HG02571 (cell line): ENCODE results near the gene SBF1.
"Not testable (repeated sequence)": the region's sequence is repeated elsewhere in the genome, so short reads cannot be mapped to it uniquely, and the experiment has no call there.

Experiments used
- ATAC-seq: cut with Tn5 transposase; IDR thresholded peaks from one replicate; pipeline ENCODE4 v1.9.1; 2021; ENCODE audit warnings: mild to moderate bottlenecking, moderate library complexity; ENCODE audit not compliant: unreplicated experiment

Gene SBF1

DNA sequence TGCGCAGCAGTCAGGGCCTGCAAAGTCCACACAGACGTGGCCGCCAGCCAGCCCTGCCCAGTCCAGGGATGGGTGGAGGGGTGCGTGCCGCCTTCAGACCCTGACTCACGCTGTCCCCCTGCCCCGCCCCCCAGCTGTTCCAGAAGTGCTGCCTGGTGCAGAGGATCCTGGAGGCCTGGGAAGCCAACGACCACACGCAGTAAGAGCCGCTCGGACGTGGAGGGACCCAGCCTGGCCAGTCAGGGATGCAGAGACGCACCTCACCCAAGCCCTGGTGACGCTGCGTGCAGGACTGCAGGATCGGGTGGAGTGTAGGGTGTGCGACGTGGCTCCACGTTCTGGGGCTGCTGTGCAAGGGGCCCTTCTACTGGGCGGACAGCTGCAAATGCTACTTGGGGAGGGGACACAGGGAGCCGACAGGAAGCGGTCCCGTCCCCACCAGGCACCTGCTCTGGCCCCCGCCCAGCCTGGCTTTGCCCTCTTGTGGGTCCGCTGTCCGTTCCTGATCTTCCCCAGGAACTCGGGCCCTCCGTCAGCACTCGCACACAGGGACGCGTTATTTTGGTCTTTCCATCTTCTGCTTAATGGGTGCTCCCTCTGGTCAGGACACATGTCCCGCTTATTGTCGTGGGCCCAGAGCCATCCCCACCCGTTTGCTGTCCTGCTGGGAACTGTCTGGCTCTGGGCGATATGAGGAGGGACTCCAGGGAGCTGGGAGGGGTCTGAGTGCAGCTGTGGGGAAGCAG lies 42.5 kb downstream of the SBF1 start:
- no peak for ATAC-seq

DNA sequence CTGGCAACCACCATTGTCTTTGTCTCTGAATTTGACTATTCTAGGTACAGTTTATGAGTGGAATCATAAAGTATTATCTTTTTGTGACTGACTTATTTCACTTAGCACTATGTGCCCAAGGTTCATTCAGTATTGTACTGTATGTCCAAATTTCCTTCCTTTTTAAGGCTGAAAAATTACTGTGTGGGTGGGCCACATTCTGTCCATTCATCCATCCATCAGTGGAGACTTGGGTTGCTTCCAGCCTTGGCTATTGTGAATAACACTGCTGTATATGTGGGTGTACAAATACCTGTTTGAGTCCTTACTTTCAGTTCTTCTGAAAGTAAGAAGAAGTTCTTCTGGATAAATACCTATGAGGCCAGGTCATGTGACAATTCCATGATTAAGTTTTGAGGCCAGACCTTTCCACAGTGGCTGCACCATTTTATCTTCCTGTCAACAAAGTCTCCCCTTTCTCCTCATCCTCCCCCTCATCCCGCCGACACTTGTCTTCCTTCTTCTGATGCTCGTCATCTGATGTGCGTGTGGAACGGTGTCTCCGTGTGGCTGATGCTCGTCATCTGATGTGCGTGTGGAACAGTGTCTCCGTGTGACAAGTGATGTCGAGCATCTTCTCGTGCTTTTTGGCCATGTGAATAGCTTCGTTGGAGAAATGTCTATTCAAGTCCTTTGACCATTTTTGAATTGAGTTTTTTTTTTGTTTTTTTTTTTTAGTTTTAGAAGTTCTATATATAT lies 49.5 kb downstream of the SBF1 start:
- no peak for ATAC-seq

DNA sequence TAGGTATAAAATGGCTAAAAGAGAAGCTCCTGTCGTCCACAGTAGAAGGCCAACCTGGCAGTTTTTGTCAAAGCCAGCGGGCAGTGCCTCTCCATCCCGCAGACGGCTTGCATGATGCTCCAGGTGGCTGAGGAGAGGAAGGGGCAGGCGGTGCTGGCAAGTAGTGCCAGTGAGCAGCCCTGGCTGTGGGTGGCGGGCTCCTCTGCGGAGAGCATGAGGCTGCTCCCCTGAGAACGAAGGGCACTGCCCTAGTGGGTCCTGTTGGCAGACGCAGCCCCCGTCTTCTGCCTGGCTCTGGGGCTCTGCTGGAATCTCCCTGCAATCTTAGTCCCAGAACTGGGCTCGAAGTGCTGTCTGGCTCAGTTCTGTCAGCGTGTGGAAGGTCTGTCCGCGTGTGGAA lies 50.9 kb downstream of the SBF1 start:
- ATAC-seq, result no peak

DNA sequence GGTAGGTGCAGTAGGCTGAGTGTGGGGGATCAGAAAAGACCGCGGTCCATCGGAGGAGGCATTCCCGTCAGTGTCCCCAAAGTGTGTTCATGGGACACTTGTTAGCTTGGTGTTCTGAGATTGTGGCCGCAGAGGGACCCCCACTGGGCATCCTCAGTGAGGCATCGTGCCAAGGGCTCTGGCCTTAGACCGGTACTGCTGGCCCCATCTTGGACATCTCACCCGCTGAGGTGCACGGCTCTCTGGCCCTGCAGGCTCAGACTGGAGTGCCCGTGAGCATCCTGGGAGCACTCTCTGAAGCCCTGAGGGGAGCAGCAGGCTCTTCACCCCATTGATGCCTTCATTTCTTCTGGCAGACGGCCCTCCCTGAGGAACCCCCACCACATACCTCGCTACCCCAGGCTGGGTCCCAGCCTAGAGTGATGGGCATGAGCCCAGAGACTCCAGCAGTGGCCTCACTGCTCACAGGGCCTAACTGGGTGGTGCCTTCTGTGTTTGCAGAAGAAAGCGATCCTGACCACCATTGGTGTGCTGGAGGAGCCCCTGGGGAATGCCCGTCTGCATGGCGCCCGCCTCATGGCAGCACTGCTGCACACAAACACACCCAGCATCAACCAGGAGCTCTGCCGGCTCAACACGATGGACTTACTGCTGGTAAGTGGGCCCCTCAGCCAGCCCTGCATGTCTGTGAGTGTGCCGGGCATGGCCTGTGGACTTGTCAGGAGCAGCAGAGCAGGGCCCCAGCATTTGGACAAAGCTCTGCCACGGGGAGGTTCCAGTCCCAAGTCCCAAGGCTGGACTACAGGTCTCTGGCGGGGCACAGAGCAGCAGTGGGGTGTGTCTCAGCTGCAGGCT lies 51.6 kb downstream of the SBF1 start:
- no peak for ATAC-seq

DNA sequence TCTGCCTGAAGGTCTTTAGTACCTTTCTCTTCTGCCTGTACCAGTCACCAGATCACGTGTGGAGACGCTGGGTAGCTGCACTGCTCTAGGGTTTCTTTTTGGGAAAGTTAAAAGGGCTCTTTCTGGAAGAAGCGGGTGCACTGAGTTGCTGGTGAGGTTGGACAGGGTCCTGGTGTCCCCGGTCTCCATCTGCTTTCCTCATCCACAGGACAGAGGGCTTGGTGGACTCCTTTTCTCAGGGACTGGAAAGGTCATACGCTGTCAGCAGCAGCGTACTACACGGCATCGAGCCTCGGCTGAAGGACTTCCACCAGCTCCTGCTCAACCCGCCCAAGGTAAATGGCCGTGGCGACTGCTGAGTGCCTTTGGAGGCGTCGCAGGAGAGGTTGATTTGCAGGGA lies 52.8 kb downstream of the SBF1 start:
- no peak for ATAC-seq

DNA sequence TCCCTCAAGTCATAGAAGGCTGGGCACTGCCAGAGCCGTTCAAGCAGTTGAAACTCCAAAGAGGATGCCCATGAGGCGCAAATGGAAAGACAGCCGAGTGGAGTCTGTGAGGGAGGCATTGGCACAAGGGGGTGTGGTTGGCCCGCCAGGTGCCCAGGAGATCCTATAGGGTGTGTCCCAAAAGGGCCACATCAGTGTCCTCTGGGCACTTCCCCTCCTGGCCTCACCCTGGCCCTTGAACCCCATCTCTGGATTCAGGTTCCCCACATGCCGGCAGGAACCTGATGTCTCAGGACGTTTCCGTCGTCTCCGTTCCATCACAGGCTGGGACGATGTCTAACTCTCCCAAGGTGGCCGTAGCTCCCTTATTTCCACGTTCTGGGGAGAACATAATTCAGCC lies 54.3 kb downstream of the SBF1 start:
- ATAC-seq, result no peak

DNA sequence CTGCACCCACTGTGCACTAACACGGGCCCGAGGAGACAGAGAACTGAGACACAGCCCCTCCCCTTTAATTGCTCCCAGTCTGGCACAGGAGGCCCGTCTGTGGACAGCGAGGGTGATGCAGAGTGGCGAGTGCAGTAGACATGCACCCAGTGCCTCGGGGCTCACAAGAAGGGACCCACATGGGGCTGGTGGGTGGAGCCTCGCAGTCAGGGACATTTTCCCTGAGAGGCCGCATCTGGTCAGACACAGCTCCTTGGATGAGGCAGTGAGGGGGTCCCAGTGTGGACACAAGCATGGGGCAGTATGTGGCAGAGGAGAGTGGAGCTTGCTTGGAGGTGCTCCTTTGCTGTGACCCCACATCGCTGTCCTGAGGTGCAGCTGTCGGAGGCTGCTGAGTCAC lies 54.8 kb downstream of the SBF1 start:
- ATAC-seq, result no peak

DNA sequence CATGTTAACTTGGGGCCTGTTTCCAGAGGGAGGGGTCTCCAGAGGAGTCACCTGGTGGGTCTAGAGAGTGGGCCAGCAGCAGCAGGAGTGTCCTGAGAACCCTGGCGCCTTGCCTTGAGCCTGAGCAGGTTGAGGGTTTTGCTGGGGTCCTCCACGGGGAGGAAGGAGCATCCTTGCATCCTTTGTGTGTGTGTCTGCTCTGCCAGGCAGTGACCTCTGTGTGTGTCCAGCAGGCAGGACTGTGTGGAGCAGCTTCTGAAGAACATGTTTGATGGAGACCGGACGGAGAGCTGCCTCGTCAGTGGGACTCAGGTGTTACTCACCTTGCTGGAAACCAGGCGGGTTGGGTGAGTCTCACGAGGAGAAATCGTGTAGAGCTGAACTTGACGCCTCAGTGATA lies 55.7 kb downstream of the SBF1 start:
- no peak for ATAC-seq

DNA sequence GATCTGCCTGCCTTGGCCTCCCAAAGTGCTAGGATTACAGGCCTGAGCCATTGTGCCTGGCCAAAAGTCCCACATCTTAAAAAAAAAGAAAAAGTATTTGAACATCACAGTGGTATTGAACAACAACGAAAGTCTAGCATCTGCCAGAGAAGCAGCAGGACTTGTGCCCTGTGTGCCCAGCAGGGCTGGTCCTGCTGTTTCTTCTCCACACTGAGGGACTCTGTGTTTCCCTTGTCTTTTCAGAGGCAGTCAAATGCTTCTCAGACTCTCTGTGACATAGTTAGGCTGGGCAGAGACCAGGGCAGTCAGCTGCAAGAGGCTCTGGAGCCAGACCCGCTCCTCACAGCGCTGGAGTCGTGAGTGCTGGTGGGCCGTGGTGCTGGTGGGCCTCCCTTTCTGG lies 56.2 kb downstream of the SBF1 start:
- ATAC-seq, result no peak

DNA sequence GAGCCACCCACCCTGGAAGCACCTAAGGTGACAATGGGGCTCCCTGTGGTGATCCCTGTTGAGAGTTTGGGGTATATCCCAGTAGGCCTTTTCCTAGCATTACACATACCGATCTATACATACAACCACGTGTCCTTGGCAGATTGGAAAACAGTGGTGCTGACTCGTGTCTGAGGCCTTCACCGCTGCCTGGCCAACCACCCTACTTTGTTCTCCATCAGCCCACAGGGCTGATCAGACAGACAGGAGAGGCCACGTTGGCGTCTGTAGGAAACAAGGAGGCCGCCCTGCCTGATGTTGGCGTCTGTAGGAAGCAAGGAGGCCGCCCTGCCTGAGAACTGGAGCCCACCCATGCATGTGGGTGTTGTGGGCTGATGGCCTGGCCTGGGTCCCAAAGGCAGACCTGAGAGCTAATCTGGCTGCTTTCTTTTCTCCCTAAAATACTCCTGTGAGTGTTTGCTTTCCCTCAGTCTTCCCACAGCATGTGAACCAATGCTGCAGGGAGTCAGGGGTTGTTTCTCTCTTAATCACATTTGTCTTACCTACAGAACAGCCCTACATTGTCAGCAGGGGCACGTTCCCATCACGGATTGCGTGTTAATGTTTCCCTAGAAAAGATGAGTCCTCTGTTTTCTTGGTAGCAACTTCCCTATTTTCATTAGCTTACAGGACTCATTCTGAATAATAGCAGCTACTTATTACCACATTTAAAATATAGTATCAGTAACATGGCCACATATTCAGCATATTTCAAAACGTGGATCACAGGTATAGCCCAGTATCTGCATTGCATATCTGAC lies 57.2 kb downstream of the SBF1 start:
- no peak for ATAC-seq

DNA sequence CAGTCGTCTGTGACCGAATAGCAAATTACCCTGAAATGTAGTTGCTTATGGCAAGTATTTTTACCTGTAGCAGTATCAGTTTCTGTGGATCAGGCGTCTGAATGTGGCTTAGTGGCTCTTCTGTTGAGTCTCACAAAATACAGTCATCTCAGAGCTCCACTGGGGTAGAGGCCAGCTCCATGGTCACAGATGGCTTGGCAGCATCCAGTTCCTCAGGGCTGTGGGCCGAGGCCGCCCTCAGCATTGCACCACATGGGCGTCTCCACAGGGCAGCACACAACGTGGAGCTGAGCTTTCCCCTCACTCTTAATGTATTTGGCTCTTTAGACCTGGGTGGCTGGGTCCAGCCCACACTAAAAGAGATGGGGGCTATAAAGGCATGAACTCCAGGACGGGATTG lies 57.8 kb downstream of the SBF1 start:
- ATAC-seq, result no peak

DNA sequence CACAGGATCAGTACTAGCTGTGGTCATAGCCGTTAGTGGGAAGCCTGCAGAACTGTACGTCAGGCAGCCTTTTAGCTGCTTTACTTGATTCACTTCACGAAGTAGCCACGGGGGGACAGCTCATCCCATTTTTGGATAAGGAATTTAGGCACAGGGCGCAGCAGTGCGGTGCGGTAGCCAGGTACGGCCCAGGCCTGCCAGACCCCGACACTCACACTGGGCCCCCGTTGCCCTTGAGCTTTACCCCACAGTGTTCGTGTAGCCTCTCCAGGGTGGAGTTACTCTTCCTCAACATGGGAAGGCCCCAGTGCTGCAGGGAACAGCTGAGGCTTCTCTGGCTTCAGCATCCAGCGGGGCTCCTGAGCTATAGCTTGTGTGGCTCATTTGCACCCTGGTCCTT lies 59.4 kb downstream of the SBF1 start:
- no peak for ATAC-seq

DNA sequence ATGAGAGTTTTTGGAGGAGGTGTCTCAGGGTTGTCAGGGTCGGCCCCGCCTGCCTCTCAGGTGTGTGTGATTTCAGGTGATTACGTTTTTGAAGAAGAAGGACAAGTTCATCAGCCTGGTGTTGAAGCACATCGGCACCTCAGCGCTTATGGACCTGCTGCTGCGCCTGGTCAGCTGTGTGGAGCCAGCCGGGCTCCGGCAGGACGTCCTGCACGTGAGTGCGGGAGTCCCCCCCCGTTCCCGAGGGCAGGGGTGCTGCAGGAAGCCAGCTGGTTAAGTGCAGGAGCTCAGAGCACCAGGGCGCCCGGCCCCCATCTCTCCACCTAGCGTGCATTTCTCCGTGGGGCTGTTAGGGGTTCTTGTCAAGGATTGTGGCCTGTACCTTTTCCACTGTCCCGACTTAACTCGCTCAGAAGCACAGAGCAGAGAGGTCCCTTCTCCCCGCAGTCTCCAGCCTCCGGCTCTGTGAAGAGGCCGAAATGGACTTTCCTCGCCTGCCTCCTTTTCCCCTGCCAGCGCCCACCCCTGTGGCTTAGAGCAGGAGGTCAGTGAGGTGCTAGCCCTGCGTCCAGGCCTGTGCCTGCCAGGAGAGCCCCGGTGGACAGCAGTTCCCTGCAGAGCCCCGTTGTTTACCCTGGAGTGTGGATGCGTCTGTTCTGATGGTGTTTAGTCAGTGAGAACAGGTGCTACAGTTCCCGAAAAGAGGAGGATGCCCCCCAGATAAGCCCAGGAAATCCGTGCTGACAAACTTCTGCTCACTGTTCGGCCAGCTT lies 60.2 kb downstream of the SBF1 start:
- no peak for ATAC-seq

DNA sequence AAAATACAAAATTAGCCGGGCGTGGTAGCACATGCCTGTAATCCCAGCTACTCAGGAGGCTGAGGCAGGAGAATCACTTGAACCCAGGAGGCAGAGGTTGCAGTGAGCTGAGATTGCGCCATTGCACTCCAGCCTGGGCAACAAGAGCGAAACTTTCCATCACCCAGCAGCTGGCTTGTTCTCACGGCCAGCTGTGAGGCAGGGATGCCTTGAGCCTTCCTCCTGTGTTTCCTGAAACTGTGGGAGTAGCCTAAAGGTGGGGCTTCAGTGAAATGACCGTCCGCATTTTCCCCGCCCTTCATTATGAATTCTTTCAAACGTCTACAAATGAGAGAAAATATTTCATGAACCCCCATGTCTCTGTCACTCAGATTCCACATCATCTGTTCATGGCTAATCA lies 65.9 kb downstream of the SBF1 start:
- ATAC-seq, result not testable (repeated sequence)

DNA sequence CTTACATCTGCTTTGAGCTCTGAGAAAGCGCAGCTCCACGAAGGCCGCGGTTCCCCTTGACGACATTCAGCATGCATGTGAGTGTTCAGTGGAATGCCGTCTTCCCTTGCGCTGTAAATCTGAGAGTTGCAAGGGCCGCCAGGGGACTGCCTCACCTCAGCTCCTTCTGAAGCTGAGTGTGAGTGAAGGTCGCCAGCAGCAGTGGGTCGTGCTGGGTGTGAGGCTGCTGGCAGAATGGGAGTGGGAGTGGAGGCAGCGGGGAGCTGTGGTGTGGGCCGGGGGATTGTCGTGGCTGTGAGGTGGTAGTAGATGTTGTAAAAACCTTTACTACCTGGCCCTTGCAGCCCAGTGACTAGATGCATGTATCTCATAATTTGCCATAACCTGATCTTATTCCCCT lies 66.5 kb downstream of the SBF1 start:
- no peak for ATAC-seq

DNA sequence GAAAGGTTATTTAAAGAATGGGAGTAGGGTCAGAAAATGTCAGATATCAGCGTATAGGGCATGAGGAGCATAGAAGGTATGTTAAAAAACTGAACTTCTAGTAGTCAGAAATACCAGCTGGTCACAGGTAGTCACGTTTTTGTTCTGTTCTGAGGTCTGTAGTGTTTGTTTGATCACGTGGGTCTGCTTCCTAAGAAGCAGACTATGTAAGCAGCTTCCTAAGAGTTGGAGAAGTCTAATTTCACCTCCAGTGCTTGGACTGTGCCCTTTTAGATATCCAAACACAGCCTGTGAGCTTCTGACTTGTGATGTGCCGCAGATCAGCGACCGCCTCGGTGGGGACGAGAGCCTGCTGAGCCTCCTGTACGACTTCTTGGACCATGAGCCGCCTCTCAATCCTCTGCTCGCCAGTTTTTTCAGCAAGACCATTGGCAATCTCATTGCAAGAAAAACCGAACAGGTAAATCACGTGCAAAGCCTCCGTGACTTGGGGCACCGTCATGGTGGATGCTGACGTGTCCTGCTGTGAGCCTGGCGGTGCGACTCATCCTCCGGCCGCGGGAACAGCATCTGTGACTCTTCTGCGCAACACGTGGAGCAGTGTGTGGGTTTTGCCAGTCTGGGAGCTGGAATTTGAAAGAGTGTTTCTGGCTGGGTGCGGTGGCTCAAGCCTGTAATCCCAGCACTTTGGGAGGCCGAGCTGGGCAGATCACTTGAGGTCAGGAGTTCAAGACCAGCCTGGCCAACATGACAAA lies 68.2 kb downstream of the SBF1 start:
- ATAC-seq, result no peak

DNA sequence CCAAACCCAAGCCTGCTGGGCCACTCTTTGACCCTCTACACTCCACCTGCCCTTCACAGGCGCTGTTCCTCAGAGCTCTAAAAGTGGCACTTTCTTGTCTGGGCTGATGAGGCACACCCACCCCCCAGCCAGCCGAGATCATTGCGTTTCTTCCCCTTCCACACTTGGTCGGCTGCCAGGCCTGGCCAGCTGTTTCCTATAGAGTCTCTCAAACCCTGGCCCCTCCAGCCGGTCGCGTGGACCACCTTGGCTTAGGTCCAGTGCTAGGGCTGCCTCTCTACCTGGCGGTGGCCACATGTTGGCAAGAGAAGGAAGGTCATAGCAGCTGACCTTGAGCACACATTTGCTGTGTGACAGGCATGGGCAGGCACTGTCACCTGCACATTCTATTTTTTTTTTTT lies 71.1 kb downstream of the SBF1 start:
- ATAC-seq, result no peak

DNA sequence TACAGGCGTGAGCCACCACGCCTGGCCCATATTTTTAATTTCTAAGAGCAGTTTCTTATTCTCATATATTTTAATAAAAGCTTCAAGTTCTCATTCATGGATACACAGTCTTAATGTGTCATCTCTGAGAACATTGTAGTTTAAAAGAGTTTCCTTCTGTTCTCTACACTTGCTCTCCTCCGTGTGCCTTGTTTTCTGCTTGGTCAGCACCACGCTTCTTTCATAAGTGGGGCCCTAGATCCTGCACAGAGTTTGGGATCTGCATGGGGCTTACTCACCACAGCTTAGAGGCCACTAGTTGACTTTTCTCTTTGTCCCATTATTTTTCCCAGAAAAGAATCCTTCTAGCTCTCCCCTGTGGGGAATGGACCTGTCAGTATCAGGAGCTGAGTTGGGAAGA lies 72.9 kb downstream of the SBF1 start:
- ATAC-seq, result no peak

DNA sequence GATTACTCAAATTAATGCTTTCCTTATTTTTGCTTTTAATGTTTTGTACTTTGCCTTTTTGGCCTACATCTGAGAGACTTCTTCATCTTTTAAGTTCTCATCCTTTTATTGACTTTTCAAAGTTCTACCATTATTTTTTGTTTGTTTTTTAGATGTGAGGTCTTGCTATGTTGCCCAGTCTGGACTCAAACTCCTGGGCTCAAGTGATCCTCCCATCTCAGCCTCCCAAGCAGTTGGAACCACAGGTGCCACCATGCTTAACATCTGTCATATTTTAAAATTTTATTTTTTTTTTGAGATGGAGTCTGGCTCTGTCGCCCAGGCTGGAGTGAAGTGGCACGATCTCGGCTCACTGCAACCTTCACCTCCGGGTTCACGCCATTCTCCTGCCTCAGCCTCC lies 73.9 kb downstream of the SBF1 start:
- no peak for ATAC-seq
